ENCODE measurements around the gene PNPLA5.

DNA sequence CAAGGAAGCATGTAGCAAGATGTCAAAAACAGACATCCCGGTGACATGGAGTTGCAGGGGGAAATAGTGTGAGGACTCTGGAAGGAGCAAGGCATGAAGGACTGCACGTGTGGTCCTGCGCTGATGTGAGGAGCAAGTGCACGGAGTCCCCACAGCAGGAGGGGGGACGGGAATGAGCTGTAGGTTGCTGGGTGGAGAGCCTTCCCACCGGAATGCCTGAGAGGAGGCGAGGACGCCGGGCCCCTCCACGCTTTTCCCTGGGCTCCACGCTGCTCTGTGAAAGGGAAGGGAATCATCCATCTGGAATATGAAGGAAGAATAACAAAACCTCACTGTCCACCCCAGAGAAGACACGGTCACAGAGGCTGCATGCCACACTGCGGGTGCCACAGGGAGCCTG, 56.1 kb downstream of the PNPLA5 start:
- TF ChIP-seq, protein P1, sequence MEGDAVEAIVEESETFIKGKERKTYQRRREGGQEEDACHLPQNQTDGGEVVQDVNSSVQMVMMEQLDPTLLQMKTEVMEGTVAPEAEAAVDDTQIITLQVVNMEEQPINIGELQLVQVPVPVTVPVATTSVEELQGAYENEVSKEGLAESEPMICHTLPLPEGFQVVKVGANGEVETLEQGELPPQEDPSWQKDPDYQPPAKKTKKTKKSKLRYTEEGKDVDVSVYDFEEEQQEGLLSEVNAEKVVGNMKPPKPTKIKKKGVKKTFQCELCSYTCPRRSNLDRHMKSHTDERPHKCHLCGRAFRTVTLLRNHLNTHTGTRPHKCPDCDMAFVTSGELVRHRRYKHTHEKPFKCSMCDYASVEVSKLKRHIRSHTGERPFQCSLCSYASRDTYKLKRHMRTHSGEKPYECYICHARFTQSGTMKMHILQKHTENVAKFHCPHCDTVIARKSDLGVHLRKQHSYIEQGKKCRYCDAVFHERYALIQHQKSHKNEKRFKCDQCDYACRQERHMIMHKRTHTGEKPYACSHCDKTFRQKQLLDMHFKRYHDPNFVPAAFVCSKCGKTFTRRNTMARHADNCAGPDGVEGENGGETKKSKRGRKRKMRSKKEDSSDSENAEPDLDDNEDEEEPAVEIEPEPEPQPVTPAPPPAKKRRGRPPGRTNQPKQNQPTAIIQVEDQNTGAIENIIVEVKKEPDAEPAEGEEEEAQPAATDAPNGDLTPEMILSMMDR (IDR thresholded peaks at IDR 0.05; ENCODE audit: insufficient read depth, low read length, poor library complexity, severe bottlenecking) = no peak
- TF ChIP-seq EZH2phosphoT487 (conservative IDR thresholded peaks at IDR 0.05; ENCODE audit: low read length) = no peak
